B cell (primary cell): Measurements from ENCODE around the gene PCBP3.

ENCODE experiments used
- EZH2 ChIP-seq: IDR thresholded peaks from 2 replicates; pipeline ENCODE4 v1.6.1; 2012; ENCODE audit warnings: borderline replicate concordance, low read depth, mild to moderate bottlenecking, moderate library complexity, low read length; ENCODE audit not compliant: insufficient read depth, poor library complexity, severe bottlenecking
- TF ChIP-seq, protein P1 (sequence below): fragments of 200-600 bp; IDR thresholded peaks from one replicate; pipeline ENCODE4 v1.8.0; 2022; ENCODE audit warnings: antibody characterized with exemption, mild to moderate bottlenecking

DNA sequence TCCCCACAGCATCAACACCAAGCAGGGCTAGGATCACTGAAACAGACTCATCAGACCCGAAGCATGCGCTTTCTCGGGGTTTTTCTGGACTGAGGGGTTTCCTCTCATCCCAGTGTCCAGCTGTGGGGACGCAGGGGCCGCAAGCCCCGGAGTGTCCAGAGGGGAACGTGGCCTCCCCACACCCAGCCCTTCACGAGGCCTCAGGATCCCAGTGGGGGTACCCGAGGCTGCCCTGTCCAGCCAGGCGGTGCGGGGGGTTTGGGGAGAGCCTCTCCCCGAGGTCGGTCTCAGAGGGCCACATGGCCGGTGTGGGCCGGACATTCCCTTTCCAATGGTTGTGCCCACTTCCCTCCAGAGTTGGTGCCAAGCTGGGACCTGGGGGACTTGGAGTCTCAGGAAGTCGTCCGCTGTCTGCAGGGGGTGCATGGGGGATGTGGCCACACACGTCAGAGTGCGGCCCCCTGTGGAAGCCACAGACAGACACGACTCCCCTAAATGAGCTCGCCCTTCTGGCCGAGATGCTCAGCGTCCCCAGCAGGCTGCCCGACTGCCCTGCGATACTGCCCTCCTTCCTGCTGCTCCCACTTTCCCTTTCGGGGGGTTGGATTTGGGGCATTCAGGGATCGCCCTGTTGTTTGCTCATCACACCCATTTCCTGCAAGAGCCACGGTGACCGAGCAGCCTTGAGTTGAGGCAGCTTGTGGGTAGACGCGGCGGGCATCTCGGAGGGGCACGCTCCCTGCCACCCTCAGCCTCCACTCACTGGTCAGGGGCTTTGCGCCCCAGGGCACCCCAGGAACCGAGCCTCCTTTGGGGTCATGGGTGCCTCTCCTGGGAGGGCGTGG, 342.2 kb downstream of the PCBP3 start:
- TF ChIP-seq, protein P1, sequence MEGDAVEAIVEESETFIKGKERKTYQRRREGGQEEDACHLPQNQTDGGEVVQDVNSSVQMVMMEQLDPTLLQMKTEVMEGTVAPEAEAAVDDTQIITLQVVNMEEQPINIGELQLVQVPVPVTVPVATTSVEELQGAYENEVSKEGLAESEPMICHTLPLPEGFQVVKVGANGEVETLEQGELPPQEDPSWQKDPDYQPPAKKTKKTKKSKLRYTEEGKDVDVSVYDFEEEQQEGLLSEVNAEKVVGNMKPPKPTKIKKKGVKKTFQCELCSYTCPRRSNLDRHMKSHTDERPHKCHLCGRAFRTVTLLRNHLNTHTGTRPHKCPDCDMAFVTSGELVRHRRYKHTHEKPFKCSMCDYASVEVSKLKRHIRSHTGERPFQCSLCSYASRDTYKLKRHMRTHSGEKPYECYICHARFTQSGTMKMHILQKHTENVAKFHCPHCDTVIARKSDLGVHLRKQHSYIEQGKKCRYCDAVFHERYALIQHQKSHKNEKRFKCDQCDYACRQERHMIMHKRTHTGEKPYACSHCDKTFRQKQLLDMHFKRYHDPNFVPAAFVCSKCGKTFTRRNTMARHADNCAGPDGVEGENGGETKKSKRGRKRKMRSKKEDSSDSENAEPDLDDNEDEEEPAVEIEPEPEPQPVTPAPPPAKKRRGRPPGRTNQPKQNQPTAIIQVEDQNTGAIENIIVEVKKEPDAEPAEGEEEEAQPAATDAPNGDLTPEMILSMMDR = no peak
- no peak for TF ChIP-seq EZH2
